NCI-H2227 treated with DMSO at 0.1 percent for 48 hours (cell line): ENCODE data around the gene PLCG2.
"Not testable (repeated sequence)": the region's sequence is repeated elsewhere in the genome, so short reads cannot be mapped to it uniquely, and the experiment has no call there.

Experiments
- DNase-seq: peaks from one replicate; lab custom pipeline; 2025; lab: John Stamatoyannopoulos, UW

PLCG2 gene

DNA sequence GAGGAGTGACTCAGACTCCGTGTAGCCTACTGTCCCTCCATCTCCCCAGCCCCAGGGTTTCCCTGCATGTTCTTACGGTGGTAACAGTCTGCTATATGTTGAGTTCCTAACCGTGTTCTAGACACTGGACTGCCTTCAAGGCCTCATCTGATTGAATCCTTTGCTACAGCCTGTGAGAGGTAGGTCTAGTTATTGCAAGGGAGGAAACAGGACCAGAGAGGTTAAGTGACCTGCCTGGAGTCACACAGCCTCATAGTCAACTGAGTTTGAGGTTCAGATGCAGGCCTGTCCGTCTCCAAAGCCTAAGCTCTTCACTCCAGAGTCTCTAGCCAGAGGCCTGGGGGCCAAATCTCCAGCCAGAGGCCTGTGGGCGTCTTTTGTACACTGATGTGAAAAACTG is 134.1 kb downstream of the PLCG2 start:
- no peak for DNase-seq

DNA sequence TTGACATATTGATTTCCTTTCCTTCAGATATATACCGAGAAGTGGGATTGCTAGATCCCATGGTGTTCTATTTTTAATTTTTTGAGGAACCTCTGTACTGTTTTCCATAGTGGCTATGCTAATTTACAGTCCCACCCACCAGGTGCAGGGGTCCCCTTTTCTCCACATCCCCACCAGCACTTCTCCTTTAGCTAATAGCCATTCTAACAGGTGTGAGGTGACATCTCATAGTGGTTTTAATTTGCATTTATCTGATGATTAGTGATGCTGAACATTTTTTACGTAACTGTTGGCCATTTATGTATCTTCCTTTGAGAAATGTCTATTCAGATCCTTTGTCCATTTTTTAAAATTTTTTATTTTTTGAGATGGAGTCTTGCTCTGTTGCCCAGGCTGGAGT is 138.3 kb downstream of the PLCG2 start:
- no peak for DNase-seq

DNA sequence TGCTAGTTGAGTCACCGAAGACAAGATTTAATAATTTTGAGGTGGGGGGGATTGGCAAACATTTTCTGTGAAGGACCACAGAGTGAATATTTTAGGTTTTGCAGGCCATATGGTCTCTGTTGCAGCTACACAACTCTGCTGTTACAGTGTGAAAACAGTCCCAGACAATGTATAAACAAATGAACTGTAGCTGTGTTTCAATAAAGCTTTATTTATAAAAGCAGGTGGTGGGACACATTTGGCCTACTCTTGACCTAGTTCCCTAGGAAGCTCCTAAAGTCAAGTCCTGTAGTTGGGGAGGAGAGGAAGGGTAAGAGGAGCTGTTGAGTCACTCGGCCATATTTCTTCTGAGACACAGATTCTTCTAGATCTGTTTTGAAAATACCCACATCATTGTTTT is 139.8 kb downstream of the PLCG2 start:
- DNase-seq: no peak

DNA sequence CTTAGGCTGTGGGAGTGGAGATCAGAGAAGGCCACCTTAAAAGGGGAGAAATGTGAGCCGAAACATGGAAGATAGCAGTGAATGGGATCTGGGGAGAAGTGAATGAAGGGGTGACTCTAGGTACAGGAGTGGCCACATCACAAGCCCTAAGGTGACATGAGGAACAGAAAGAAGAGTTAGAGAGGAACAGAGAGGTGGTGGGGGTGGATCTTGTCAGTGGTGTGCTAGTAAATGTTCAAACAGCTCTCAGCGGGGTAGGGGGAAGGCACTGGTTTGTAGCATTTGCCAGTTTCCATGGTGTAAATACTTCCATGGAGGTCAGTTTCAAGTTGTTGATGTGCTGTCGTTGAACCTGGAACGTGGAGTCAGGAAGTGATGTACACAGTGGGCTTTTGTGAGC is 141.4 kb downstream of the PLCG2 start:
- no peak for DNase-seq

DNA sequence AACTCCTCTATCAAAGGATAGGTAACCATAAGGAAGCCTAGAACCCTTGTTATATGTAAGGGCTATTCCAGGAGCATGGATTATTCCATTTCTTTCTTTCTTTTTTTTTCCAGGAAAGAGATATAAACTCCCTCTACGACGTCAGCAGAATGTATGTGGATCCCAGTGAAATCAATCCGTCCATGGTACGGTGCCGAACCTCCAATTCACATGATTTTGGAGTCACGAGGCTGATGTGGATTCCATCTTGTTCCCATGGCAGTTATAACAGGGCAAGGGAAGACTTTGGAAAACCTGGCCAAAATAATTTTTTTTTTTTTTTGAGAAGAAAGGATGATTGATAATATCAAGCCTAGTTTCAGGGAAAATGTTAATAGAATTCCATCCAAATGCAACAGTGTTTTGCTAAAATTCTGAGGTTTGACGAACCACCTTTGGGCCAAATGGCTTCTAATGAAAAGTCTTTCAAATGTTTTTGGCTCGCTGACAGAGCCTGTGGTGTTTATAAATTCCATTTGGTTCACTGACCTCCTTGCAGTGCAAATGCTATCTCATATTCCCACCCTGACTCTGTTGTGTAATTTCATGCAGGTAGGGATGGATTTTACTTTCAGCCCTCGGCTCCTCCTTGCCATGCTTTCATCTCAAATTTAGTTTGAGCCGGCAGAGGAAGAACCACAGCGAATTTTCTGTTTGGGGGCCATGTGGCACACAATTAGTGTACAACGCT is 142.2 kb downstream of the PLCG2 start:
- no peak for DNase-seq

DNA sequence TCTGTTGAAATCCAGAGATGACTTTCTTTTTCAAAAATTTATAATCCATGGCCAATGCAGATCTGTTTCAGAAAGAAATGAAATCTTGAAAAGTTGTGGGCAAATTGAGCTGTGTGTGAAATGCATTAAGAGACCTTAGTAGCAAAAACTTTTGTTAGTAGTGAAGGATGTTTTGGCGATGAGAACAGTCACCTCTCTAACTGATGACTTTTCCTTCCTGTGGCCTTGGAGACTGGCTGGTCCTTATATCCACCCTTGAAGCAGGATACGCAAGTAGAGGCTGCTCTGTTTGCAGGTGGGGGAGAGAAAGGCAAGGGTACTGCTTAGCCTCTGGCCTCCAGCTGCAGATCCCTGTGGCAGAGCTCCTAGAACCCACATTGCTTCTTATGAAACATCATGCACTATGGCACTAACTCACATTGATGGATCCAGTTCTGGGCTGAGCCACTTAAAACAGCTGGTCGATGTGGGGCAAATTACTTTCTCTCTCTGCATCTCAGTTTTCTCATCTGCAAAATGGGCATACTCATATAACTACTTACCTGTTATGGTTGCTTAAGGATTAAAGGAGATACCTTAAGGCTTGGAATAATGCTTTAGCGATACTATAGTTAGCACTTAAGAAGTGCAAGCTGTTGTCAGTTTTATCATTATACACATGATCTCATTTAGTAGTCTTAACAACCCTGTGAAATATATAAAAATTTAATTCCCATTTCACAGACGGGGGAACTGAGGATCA is 142.9 kb downstream of the PLCG2 start:
- no peak for DNase-seq

DNA sequence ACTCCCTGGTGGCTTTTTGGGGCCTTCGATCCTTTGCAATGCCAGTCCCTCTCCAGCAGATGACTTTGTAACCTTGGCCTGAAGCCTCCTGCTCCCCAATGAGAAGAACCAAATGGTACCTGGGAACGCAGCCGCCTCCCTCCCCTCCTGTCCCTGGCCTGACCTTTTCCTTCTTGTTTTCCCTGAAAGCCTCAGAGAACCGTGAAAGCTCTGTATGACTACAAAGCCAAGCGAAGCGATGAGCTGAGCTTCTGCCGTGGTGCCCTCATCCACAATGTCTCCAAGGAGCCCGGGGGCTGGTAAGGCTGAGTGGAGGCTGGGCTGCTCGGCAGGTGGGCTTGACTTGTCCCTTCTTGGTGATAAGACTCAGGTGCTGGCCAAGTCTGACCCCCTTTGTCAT is 144.2 kb downstream of the PLCG2 start:
- DNase-seq: no peak

DNA sequence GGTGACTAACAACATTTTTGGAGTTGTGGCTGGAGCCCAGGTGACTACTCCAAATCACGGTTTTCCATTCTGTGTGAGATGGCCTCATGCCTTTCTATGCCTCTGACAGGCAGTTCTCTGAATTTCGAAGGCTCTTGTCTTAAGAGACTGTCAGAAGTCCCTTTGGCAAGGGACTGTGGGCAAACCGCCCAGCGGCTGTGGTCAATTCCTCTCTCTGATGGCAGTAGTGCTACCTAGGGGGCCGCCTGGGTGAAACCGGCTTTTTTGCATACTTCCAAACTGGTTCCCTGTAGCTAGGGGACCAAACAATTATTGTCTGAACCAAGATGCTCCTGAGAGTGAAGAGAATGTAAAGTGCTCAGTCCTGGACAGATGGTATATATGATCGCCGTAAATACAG is 145.9 kb downstream of the PLCG2 start:
- no peak for DNase-seq

DNA sequence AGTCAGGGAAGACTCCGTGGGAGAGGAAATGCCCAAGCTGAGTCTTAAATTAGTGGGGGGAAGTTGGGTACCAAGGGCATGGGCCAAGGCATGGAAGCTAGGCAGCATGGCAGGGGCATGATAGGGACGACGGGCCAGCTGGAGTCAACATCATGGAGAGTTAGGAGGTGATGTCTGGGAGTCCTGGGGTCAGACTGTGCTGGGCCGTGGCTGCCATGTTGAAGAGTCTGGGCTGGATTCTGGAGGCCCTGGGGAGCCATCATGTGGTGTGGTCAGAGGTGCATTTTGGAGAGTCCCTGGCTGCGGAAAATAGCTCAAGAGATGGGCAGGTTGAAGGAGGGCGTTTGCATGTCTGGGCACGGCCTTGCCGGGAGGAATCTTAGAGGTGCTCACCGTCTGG is 146.9 kb downstream of the PLCG2 start:
- no peak for DNase-seq

DNA sequence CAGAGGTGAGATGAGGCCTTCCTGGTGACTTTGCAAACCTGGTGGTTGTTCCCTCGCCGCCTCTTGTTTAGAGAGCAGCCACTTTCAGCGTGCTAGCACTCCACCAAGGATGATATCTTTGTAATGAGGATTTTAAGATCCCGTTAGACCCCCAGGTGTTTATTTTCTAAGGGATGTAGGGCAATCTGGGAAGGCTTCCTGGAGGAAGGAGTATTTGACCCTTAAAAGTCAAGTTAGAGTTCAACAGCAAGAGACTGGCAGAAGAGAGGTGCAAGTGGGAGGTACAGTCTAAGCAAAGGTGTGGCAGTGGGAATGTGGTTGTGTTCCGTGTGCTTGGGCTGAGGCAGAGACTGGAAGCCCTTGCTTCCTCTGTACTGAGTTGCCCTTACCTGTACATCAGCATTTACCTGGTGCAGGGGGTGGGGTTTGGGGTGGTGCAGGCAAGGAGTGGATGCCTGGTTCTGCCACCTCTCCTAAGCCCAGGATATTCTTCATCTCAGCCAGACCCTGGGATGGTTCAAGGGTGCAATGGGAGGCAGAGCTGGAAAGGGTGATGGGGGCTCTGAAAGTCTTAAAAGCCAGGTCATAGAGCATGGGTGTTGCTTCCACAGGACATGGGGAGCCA is 148.6 kb downstream of the PLCG2 start:
- no peak for DNase-seq

DNA sequence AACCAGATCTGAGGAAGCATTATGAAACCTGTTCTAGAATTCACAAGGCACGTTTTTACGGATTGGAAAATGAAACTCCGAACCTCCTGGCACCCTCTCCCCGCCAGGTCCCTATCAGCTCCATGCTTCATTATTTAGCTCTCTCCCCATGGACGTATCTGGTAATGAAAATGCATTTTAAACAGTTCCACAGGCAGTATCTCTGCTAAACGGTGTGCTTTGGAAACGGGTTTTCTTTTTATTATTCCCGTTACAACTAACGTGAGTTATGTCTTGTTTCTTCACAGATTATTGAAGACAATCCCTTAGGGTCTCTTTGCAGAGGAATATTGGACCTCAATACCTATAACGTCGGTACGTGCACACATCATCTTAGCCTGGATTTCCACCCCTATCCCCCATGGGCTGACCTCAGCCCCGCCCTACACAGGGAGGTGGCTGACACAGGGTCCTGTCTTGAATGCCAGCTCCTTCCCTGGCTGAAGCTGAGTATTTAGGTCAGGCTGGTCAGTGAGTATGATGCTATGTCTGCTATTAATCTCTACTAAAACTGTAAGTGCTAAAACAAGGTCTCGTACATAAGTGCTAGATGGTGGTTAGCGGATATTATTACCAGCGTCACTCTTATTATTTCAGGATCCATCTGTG is 149.3 kb downstream of the PLCG2 start:
- no peak for DNase-seq

DNA sequence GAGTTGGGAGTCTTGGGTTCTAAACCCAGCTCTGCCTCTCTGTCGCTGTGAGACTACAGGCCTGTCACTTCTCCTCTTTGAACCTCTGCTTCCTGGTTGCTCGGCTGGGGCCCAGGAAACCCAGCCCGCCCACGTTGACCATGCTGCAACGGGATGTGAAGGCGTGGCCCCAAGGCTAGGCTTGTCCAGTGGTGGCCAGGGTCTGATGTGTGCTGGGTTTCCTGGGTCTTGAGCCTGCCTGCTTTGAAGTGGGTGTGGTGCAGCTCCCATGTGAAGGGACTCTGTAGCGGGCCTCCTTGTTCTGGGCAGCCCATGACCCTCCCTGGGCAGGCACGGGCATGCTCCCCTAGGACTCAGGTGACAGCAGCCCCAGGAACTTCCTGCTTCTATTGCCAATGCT is 149.9 kb downstream of the PLCG2 start:
- DNase-seq: no peak

DNA sequence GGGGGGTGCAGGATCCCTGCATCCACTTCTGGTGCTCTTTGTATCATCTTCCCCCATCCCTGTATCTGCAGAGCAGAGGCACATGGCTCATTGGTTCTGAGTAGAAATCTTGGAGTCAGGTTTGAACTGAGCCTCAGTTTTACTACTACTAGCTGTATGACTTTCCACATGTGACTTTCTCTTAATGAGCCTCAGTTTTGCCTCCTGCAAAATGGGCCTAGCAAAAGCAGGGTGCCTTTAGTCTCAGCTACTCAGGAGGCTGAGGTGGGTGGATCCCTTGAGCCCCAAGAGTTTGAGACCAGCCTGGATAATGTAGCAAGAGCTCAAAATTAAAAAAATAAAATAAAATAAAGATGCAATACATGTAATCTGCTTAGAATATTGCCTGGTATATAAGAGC is 150.8 kb downstream of the PLCG2 start:
- no peak for DNase-seq

DNA sequence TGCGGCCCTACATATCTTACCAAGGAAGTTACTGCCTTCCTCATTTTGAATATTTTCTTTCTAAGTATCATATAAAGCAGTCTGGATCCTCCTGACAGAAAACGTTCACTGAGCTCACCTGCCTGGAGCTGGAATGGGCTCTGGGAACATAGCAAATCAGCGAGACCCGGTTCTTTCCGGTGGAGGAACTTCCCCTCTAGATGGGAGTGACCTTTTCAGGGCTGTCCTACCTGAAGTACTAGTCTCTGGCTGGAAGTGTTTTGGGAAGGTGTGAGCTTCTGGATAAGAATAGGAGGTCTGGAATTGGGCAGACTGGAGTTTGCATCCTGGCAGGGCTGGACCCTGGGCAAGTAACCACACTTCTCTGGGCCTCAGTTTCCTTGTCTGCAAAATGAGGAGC is 152.8 kb downstream of the PLCG2 start:
- DNase-seq: no peak

DNA sequence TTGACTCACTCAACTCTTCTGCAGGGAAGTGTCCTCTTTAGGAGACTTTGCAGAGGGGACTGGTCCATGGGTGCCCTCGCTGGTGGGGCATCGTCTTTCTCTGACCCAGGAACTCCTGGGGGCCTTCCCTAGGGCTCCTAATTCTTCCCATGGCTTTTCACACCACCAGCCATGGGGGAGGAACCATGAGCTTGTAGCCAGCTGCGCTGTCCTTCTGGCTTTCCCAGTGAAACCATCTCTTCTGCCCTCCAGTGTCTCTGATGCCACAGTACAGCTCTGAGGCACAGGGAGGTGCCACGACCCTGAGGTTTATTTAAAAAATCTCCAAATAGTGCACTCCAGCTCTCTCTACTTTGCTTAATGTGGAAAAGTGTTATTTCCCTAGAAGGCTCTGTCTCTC is 153.6 kb downstream of the PLCG2 start:
- DNase-seq: no peak

DNA sequence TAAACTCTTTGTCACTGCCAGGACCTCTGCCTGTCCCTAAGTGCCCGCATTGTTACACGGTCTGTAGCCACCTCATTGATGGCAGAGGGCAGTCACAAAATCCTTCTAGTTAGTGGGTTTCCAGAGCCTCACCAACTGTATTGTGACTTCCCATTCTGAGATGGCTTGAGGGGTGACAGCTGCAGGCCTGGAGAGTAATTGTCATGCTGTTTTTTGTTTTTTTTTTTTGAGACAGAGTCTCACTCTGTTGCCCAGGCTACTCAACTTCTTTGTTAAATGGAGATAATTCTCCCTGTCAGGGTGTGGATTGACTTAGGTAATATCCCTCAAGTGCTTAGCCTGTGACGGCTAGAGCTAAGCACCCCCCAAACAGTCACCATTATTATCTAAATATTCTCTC is 154.3 kb downstream of the PLCG2 start:
- DNase-seq: no peak

DNA sequence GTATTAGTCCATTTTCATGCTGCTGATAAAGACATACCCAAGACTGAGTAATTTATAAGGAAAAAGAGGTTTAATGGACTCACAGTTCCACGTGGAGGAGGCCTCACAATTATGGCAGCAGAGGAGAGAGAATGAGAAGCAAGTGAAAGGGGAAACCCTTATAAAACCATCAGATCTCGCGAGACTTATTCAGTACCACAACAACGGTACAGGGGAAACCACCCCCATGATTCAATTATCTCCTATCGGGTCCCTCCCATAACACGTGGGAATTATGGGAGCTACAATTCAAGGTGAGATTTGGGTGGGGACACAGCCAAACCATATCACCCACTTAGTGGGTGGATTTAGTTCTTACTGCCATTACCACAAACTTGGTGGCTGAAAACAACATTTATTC is 155.6 kb downstream of the PLCG2 start:
- DNase-seq: not testable (repeated sequence)

DNA sequence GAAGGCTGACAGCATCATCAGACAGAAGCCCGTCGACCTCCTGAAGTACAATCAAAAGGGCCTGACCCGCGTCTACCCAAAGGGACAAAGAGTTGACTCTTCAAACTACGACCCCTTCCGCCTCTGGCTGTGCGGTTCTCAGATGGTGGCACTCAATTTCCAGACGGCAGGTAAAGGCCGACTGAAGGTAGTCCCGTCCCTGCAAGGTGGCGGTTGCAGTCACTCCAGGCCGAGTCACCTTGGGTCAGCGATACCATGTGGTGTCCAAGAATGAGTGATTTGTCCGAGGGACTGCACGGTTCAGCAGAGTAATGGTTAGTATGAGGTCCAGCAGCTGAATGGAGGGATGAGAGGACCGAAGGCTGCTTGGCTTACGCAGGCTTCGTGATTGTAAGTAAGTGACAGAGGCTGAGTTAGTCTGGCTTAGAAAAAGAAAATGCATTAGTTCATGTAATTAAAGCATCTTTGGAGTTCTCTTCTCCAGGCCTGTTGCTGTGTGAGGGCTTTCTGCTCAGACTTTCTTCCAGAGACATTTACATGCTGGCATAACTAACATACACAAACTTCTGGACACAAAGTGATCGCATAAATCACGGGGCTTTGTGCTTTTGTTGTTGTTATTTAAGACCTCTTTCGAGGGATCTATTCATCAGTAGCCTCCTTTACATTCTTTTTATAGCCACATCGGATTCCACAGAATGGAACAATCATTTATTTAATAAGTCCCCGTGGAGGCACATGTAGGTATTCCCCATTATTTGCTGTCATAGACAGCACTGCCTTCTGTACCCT is 157.3 kb downstream of the PLCG2 start:
- DNase-seq: no peak

DNA sequence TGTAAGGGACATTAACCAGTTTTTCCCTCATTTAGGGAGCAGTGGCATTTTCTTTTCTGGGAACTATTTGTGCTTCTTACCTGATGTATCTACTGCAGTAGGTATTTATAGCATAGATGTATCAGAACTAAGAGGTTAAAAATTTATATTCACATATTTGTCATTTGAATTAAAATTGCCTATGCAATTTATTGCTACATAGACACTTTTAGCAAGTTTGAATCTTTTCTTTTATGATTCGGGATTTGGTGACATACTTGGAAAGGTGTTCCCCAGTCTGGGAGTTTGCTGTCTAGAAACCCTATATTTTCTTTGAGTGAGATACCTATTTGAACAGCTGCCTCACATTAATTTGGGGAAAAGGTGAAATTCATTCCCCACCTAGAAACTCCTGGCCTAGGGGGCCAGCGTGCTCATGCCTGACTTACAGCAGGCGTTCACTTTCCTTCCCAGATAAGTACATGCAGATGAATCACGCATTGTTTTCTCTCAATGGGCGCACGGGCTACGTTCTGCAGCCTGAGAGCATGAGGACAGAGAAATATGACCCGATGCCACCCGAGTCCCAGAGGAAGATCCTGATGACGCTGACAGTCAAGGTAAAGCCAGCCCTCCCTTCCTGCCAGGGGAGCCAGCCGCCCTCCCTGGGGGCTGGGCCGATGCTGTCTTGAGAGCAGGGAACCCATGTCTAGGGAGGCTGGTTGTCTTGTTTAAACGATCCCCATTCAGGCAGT is 158.4 kb downstream of the PLCG2 start:
- DNase-seq: no peak

DNA sequence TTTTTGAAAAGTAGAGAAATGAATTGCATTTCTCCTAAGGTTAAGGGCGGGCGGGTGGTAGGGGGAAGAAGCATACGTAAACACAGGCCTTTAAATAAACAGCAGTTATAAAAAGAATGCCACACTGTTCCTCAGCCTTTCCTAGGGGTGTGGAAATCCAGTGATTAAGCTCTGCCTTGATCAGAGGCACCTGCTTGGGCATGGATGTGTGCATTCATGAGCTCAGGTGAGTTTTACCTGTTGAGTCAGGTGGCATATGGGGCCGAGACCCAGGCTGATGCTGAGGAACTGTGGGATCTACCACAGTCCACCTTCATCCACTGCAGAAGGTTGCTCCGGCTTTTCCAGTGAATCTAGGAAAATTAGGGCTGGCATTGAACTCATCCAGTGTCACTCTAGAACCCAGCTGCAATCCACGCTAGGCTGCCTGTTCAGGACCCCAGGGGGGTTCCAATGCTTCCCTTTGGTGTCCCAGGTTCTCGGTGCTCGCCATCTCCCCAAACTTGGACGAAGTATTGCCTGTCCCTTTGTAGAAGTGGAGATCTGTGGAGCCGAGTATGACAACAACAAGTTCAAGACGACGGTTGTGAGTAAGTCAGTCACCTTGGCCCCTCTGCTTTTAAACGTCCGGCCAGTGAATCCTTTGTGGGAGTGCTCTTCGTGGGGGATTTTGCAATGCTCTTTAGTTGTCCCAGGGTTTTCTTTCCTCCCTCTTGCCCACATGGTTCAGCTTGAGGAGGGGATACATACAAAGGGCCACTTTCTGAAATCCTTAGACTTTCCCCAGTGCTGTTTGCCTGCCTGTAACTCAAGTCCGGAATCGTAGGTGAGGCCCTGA is 159.5 kb downstream of the PLCG2 start:
- no peak for DNase-seq
